ENCODE data around the gene TRPM4. TPM values are rescaled to one million over a fixed set of nuclear protein-coding genes. Genes with fewer than 3 reads are reported as not detected.

Gene TRPM4
- total RNA-seq, 1 donor from 2014 or later: 58.5 TPM

DNA sequence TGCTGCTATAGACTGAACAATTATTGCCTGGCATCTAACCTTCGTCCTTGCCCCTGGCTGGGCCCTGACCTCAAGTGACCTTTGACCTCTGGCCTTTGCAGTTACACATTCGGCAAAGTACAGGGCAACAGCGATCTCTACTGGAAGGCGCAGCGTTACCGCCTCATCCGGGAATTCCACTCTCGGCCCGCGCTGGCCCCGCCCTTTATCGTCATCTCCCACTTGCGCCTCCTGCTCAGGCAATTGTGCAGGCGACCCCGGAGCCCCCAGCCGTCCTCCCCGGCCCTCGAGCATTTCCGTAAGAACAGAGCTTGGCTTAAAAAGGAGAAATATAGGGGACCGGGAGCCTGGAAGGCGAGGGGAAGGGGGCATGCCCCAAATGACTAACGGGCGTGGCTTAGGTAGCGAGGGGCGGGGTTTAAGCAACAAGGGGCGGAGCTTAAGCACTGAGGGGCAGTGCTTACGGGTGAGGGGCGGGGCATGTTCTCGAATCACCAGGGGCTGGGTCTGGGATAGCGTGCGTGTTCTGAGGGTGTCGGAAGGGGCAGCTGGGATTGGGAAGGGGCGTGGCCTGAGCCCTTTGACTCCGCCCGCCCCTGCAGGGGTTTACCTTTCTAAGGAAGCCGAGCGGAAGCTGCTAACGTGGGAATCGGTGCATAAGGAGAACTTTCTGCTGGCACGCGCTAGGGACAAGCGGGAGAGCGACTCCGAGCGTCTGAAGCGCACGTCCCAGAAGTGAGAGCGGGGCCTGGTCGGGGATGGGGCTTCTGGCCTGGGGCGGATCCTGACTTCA is 52.7 kb downstream of the TRPM4 start:
- Mint-ChIP-seq H3K4me3 (peak overlapping the region; percentile 40), H3K4me1 (peaks cover 9% of the 10 kb centered on the region), H3K36me3 (peaks cover 15% of the 10 kb centered on the region), H3K27ac (no peak overlapping the region), H3K9me3 (no peaks in the 10 kb centered on the region), H3K27me3 (ENCODE audit: low read depth) (no peaks in the 10 kb centered on the region)
- TF ChIP-seq, protein P1, sequence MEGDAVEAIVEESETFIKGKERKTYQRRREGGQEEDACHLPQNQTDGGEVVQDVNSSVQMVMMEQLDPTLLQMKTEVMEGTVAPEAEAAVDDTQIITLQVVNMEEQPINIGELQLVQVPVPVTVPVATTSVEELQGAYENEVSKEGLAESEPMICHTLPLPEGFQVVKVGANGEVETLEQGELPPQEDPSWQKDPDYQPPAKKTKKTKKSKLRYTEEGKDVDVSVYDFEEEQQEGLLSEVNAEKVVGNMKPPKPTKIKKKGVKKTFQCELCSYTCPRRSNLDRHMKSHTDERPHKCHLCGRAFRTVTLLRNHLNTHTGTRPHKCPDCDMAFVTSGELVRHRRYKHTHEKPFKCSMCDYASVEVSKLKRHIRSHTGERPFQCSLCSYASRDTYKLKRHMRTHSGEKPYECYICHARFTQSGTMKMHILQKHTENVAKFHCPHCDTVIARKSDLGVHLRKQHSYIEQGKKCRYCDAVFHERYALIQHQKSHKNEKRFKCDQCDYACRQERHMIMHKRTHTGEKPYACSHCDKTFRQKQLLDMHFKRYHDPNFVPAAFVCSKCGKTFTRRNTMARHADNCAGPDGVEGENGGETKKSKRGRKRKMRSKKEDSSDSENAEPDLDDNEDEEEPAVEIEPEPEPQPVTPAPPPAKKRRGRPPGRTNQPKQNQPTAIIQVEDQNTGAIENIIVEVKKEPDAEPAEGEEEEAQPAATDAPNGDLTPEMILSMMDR (IDR thresholded peaks at IDR 0.05; ENCODE audit: unreplicated experiment): no peak
- DNase-seq (ENCODE audit: low spot score in 2 of 2, unreplicated experiment in 2 of 2): no peak

DNA sequence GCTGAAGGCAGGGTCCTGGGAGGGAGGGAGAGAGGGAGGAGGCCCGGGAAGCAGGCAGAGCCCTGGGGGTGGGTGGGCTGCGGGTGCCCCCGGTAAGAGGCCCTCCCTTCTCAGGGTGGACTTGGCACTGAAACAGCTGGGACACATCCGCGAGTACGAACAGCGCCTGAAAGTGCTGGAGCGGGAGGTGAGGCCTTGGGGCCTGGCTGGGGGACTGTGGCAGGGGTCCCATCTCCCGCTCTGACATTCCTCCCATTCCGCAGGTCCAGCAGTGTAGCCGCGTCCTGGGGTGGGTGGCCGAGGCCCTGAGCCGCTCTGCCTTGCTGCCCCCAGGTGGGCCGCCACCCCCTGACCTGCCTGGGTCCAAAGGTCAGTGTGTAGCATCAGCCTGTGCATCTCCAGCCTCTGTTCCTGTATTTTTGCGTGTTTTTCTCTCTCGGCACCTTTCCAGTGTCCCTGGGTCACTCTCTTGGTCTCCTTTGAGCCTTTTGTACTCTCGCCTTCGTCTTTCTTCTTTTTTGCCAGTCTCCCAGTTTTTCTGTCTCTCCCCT is 53.4 kb downstream of the TRPM4 start:
- Mint-ChIP-seq H3K27me3 (ENCODE audit: low read depth) (no peaks in the 10 kb centered on the region), H3K36me3 (peaks cover 15% of the 10 kb centered on the region), H3K9me3 (no peaks in the 10 kb centered on the region), H3K4me3 (no peak overlapping the region), H3K4me1 (peaks cover 9% of the 10 kb centered on the region), H3K27ac (no peak overlapping the region)
- DNase-seq (ENCODE audit: low spot score in 2 of 2, unreplicated experiment in 2 of 2): no peak
- TF ChIP-seq, protein P1 (IDR thresholded peaks at IDR 0.05; ENCODE audit: unreplicated experiment): no peak

DNA sequence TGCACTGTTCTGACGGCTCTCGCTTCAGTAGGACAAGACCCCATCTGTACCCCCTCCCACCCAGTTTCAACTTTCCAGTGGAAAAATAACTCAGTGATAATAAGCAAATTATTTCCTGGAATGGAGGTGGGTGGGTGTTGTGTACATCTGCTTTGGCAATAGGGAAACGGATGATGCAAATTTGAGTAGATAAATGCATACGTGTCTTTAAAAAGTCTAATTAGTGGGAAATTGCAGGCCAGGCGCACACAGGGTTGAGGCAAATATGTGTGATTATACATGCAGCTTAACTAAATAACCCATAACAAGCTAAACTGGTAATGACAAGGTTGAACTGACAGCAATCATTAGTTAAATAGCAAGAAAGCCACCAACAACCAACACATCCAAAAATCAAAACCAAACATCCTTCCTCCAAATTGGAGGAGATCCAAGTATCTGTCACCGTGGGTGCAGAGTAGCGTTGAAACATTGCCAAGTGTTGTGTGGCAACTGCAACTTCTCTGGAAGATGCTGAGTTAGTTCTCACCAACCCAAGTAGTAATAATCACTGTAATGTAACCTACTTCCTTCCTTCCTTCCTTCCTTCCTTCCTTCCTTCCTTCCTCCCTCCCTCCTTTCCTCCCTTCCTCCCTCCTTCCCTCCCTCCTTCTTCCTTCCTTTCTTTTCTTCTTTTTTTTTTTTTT is 54.6 kb downstream of the TRPM4 start:
- H3K4me1 Mint-ChIP-seq: peaks cover 9% of the 10 kb centered on the region
- no peak overlapping the region for H3K4me3 Mint-ChIP-seq
- peaks cover 9% of the 10 kb centered on the region for H3K36me3 Mint-ChIP-seq
- H3K27ac Mint-ChIP-seq: no peak overlapping the region
- DNase-seq (ENCODE audit: low spot score in 2 of 2, unreplicated experiment in 2 of 2): no peak
- TF ChIP-seq, protein P1 (IDR thresholded peaks at IDR 0.05; ENCODE audit: unreplicated experiment): no peak
- H3K27me3 Mint-ChIP-seq (ENCODE audit: low read depth): no peaks in the 10 kb centered on the region
- H3K9me3 Mint-ChIP-seq: no peaks in the 10 kb centered on the region

DNA sequence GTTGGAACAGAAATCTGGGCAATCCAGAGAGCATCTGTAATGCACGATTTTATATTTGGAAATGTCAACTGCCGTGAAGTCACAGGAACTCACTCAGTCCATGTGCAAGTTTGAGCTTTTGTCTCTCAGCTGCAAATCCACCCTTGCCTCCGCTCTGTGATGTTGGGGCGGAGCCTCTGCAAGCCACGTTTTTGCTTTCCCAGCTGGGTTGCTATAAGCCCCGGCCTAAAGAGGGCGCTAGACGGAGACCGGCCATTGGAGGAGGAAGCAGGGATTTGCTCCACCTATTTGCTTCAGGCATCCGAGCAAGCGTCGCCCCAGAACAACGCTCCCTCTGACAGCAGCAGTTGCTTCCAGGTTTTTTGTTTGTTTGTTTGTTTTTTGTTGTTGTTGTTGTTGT is 56.2 kb downstream of the TRPM4 start:
- H3K4me1 Mint-ChIP-seq: peaks cover 4% of the 10 kb centered on the region
- H3K27ac Mint-ChIP-seq: no peak overlapping the region
- H3K27me3 Mint-ChIP-seq (ENCODE audit: low read depth): peaks cover 3% of the 10 kb centered on the region
- peaks cover 9% of the 10 kb centered on the region for H3K36me3 Mint-ChIP-seq
- no peak for DNase-seq (ENCODE audit: low spot score in 2 of 2, unreplicated experiment in 2 of 2)
- H3K9me3 Mint-ChIP-seq: no peaks in the 10 kb centered on the region
- TF ChIP-seq, protein P1 (IDR thresholded peaks at IDR 0.05; ENCODE audit: unreplicated experiment): peak; percentile 28
- no peak overlapping the region for H3K4me3 Mint-ChIP-seq

DNA sequence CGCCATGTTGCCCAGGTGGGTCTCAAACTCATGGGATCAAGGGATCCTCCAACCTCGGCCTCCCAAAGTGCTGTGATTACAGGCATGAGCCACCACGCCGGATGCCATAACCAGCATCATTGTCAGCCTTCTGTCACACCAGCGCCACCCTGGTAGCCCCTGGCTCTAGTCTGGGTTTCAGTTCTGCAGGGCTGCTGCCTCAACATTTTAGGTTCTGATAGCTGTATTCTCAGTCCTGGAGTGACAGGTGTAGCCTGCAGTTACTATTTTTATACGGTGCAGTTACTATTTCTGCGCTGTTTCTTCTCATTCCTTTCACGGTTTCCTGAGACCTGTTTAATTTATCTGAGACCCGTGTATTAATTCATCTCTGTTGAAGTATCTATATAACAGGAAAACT is 57.1 kb downstream of the TRPM4 start:
- peaks cover 9% of the 10 kb centered on the region for H3K27me3 Mint-ChIP-seq (ENCODE audit: low read depth)
- DNase-seq (ENCODE audit: low spot score in 2 of 2, unreplicated experiment in 2 of 2): no peak
- H3K4me1 Mint-ChIP-seq: peaks cover 4% of the 10 kb centered on the region
- peaks cover 9% of the 10 kb centered on the region for H3K36me3 Mint-ChIP-seq
- no peaks in the 10 kb centered on the region for H3K9me3 Mint-ChIP-seq
- no peak overlapping the region for H3K4me3 Mint-ChIP-seq
- TF ChIP-seq, protein P1 (IDR thresholded peaks at IDR 0.05; ENCODE audit: unreplicated experiment): no peak
- H3K27ac Mint-ChIP-seq: no peak overlapping the region
